Measurements from ENCODE around the gene RAN.
A peak's percentile ranks its signal among the peaks of the same experiment; 100 is the strongest.
"Not testable (repeated sequence)": the region's sequence is repeated elsewhere in the genome, so short reads cannot be mapped to it uniquely, and the experiment has no call there.

The RAN gene

GRCh38 chr12:130881046-130881445 lies 9.2 kb downstream of the RAN start:
- no peaks in the 10 kb centered on the region for H3K79me1 ChIP-seq (replicated peaks; ENCODE audit: low read length, poor library complexity, severe bottlenecking)
- H2BK12ac ChIP-seq (ENCODE audit: low read length in 2 of 2): no peak overlapping the region
- no peak overlapping the region for H2BK5ac ChIP-seq (ENCODE audit: low read depth, low read length, poor library complexity, severe bottlenecking)
- no peak overlapping the region for H3K4ac ChIP-seq (ENCODE audit: low read depth in 1 of 2, low read length in 2 of 2)
- H3K4me2 ChIP-seq (ENCODE audit: low read length, poor library complexity, severe bottlenecking): no peak overlapping the region
- peaks cover 3 to 15% of the 10 kb centered on the region in 2 experiments for H3K36me3 ChIP-seq (ENCODE audit: control insufficient read depth in 1 of 2, insufficient read depth in 2 of 2, low read depth in 1 of 2, low read length in 2 of 2)
- H3K27ac ChIP-seq (ENCODE audit: low read length, poor library complexity, severe bottlenecking): no peak overlapping the region
- H3K4me1 ChIP-seq (ENCODE audit: control insufficient read depth, insufficient read depth, low read depth, low read length): peaks cover 4% of the 10 kb centered on the region
- no peak overlapping the region for H2AK5ac ChIP-seq (ENCODE audit: low read length, severe bottlenecking)
- no peak overlapping the region for H2BK120ac ChIP-seq (ENCODE audit: low read depth, low read length)
- H4K91ac ChIP-seq (ENCODE audit: low read length): no peak overlapping the region
- H3K27me3 ChIP-seq (ENCODE audit: control insufficient read depth in 1 of 2, insufficient read depth in 1 of 2, low read length in 2 of 2): no peaks in the 10 kb centered on the region
- H3K9me3 ChIP-seq (ENCODE audit: control insufficient read depth, low read length): no peaks in the 10 kb centered on the region
- H3K18ac ChIP-seq (ENCODE audit: low read depth in 1 of 2, low read length in 2 of 2): no peak overlapping the region
- no peak overlapping the region for H3K14ac ChIP-seq (ENCODE audit: low read length in 2 of 2)
- H2BK15ac ChIP-seq (ENCODE audit: low read depth, poor library complexity, severe bottlenecking): no peak overlapping the region
- H4K8ac ChIP-seq (ENCODE audit: low read length): no peak overlapping the region
- H3K9ac ChIP-seq (ENCODE audit: low read length): no peak overlapping the region
- H3K23ac ChIP-seq (ENCODE audit: low read length in 2 of 2): no peak overlapping the region
- WGBS: 92% methylated on average over 3 of the region's 5 CpGs
- peak overlapping the region in 1 of 2 experiments; percentile 82 for H3K4me3 ChIP-seq (ENCODE audit: insufficient read depth in 1 of 2, low read depth in 1 of 2, low read length in 2 of 2)
- DNase-seq: no peak
- no peak overlapping the region for H2AFZ ChIP-seq (ENCODE audit: low read depth, low read length)

GRCh38 chr12:130881548-130881947 lies 9.7 kb downstream of the RAN start:
- H3K4me2 ChIP-seq (ENCODE audit: low read length, poor library complexity, severe bottlenecking): no peak overlapping the region
- no CpG with 5 or more reads among the region's 1 CpG for WGBS
- H3K4me3 ChIP-seq (ENCODE audit: insufficient read depth in 1 of 2, low read depth in 1 of 2, low read length in 2 of 2): no peak overlapping the region
- no peak overlapping the region for H3K9ac ChIP-seq (ENCODE audit: low read length)
- H2AFZ ChIP-seq (ENCODE audit: low read depth, low read length): no peak overlapping the region
- DNase-seq: no peak
- H3K79me1 ChIP-seq (replicated peaks; ENCODE audit: low read length, poor library complexity, severe bottlenecking): no peaks in the 10 kb centered on the region
- H3K9me3 ChIP-seq (ENCODE audit: control insufficient read depth, low read length): no peaks in the 10 kb centered on the region
- H4K8ac ChIP-seq (ENCODE audit: low read length): no peak overlapping the region
- H3K23ac ChIP-seq (ENCODE audit: low read length in 2 of 2): no peak overlapping the region
- no peak overlapping the region for H2BK120ac ChIP-seq (ENCODE audit: low read depth, low read length)
- peaks cover 3 to 10% of the 10 kb centered on the region in 2 experiments for H3K36me3 ChIP-seq (ENCODE audit: control insufficient read depth in 1 of 2, insufficient read depth in 2 of 2, low read depth in 1 of 2, low read length in 2 of 2)
- H3K4me1 ChIP-seq (ENCODE audit: control insufficient read depth, insufficient read depth, low read depth, low read length): peaks cover 4% of the 10 kb centered on the region
- H2AK5ac ChIP-seq (ENCODE audit: low read length, severe bottlenecking): no peak overlapping the region
- no peak overlapping the region for H3K18ac ChIP-seq (ENCODE audit: low read depth in 1 of 2, low read length in 2 of 2)
- no peak overlapping the region for H2BK12ac ChIP-seq (ENCODE audit: low read length in 2 of 2)
- no peak overlapping the region for H4K91ac ChIP-seq (ENCODE audit: low read length)
- H3K4ac ChIP-seq (ENCODE audit: low read depth in 1 of 2, low read length in 2 of 2): no peak overlapping the region
- no peak overlapping the region for H2BK15ac ChIP-seq (ENCODE audit: low read depth, poor library complexity, severe bottlenecking)
- H3K27ac ChIP-seq (ENCODE audit: low read length, poor library complexity, severe bottlenecking): no peak overlapping the region
- H3K27me3 ChIP-seq (ENCODE audit: control insufficient read depth in 1 of 2, insufficient read depth in 1 of 2, low read length in 2 of 2): no peaks in the 10 kb centered on the region
- H2BK5ac ChIP-seq (ENCODE audit: low read depth, low read length, poor library complexity, severe bottlenecking): no peak overlapping the region
- H3K14ac ChIP-seq (ENCODE audit: low read length in 2 of 2): no peak overlapping the region

GRCh38 chr12:130887190-130887589 lies 15.3 kb downstream of the RAN start:
- not testable (repeated sequence) for H2BK5ac ChIP-seq (ENCODE audit: low read depth, low read length, poor library complexity, severe bottlenecking); H3K27me3 ChIP-seq (ENCODE audit: control insufficient read depth in 1 of 2, insufficient read depth in 1 of 2, low read length in 2 of 2); H3K9me3 ChIP-seq (ENCODE audit: control insufficient read depth, low read length); H2AK5ac ChIP-seq (ENCODE audit: low read length, severe bottlenecking); H4K8ac ChIP-seq (ENCODE audit: low read length); H4K91ac ChIP-seq (ENCODE audit: low read length); H3K27ac ChIP-seq (ENCODE audit: low read length, poor library complexity, severe bottlenecking); H3K4ac ChIP-seq (ENCODE audit: low read depth in 1 of 2, low read length in 2 of 2); H3K36me3 ChIP-seq (ENCODE audit: control insufficient read depth in 1 of 2, insufficient read depth in 2 of 2, low read depth in 1 of 2, low read length in 2 of 2); H3K14ac ChIP-seq (ENCODE audit: low read length in 2 of 2); H3K23ac ChIP-seq (ENCODE audit: low read length in 2 of 2); H2BK120ac ChIP-seq (ENCODE audit: low read depth, low read length); H3K4me1 ChIP-seq (ENCODE audit: control insufficient read depth, insufficient read depth, low read depth, low read length); H3K79me1 ChIP-seq (replicated peaks; ENCODE audit: low read length, poor library complexity, severe bottlenecking); H3K9ac ChIP-seq (ENCODE audit: low read length); H3K18ac ChIP-seq (ENCODE audit: low read depth in 1 of 2, low read length in 2 of 2); H2BK15ac ChIP-seq (ENCODE audit: low read depth, poor library complexity, severe bottlenecking); DNase-seq; H2BK12ac ChIP-seq (ENCODE audit: low read length in 2 of 2); H2AFZ ChIP-seq (ENCODE audit: low read depth, low read length); H3K4me3 ChIP-seq (ENCODE audit: insufficient read depth in 1 of 2, low read depth in 1 of 2, low read length in 2 of 2); H3K4me2 ChIP-seq (ENCODE audit: low read length, poor library complexity, severe bottlenecking)
- WGBS: 94% methylated on average over 9 of the region's 17 CpGs

GRCh38 chr12:130904064-130904463 lies 32.2 kb downstream of the RAN start:
- H2BK15ac ChIP-seq (ENCODE audit: low read depth, poor library complexity, severe bottlenecking): no peak overlapping the region
- no peak overlapping the region for H2BK12ac ChIP-seq (ENCODE audit: low read length in 2 of 2)
- no peak overlapping the region for H4K91ac ChIP-seq (ENCODE audit: low read length)
- WGBS: 96% methylated on average over 1 of the region's 2 CpGs
- no peak overlapping the region for H3K23ac ChIP-seq (ENCODE audit: low read length in 2 of 2)
- DNase-seq: no peak
- H2AK5ac ChIP-seq (ENCODE audit: low read length, severe bottlenecking): no peak overlapping the region
- no peak overlapping the region for H3K27ac ChIP-seq (ENCODE audit: low read length, poor library complexity, severe bottlenecking)
- H3K36me3 ChIP-seq (ENCODE audit: control insufficient read depth in 1 of 2, insufficient read depth in 2 of 2, low read depth in 1 of 2, low read length in 2 of 2): no peaks in the 10 kb centered on the region
- H3K4me3 ChIP-seq (ENCODE audit: insufficient read depth in 1 of 2, low read depth in 1 of 2, low read length in 2 of 2): no peak overlapping the region
- H2BK5ac ChIP-seq (ENCODE audit: low read depth, low read length, poor library complexity, severe bottlenecking): no peak overlapping the region
- H3K18ac ChIP-seq (ENCODE audit: low read depth in 1 of 2, low read length in 2 of 2): no peak overlapping the region
- H3K4me2 ChIP-seq (ENCODE audit: low read length, poor library complexity, severe bottlenecking): no peak overlapping the region
- no peak overlapping the region for H3K14ac ChIP-seq (ENCODE audit: low read length in 2 of 2)
- no peaks in the 10 kb centered on the region for H3K4me1 ChIP-seq (ENCODE audit: control insufficient read depth, insufficient read depth, low read depth, low read length)
- H4K8ac ChIP-seq (ENCODE audit: low read length): no peak overlapping the region
- no peak overlapping the region for H3K9ac ChIP-seq (ENCODE audit: low read length)
- H3K4ac ChIP-seq (ENCODE audit: low read depth in 1 of 2, low read length in 2 of 2): no peak overlapping the region
- no peaks in the 10 kb centered on the region for H3K79me1 ChIP-seq (replicated peaks; ENCODE audit: low read length, poor library complexity, severe bottlenecking)
- peaks cover 0 to 3% of the 10 kb centered on the region in 2 experiments for H3K27me3 ChIP-seq (ENCODE audit: control insufficient read depth in 1 of 2, insufficient read depth in 1 of 2, low read length in 2 of 2)
- no peak overlapping the region for H2BK120ac ChIP-seq (ENCODE audit: low read depth, low read length)
- H3K9me3 ChIP-seq (ENCODE audit: control insufficient read depth, low read length): no peaks in the 10 kb centered on the region
- no peak overlapping the region for H2AFZ ChIP-seq (ENCODE audit: low read depth, low read length)
